Testis (tissue), 2 donors: Measurements from ENCODE around the gene LRRC7.

Source experiments
- CTCF ChIP-seq, 3 experiments: fragments of 450-650 bp in 2 of 3; fragments of 200-600 bp in 1 of 3; sonication (generic) in 1 of 3; IDR thresholded peaks; one replicate each; pipeline ENCODE4 v1.5.1; 2016 to 2019; ENCODE audit warnings: antibody characterized with exemption in 3 of 3, mild to moderate bottlenecking in 2 of 3, moderate library complexity in 1 of 3
- POLR2A ChIP-seq: fragments of 450-650 bp; IDR thresholded peaks from one replicate; pipeline ENCODE4 v1.6.1; 2017; ENCODE audit warnings: antibody characterized with exemption, mild to moderate bottlenecking, moderate library complexity

GRCh38 chr1:69858534-69858933 is 290.8 kb downstream of the LRRC7 start:
- TF ChIP-seq CTCF (IDR thresholded peaks at IDR 0.05) (no peak), POLR2A (no peak)
